ENCODE measurements around the gene CLK3. TPM values are rescaled to one million over a fixed set of nuclear protein-coding genes. Genes with fewer than 3 reads are reported as not detected.

CLK3 gene
- total and polyA plus RNA-seq, 2 of the 13 experiments (the other 11 are each of a cell fraction or from before 2014, with no cell fraction given) = 41.5 to 82.0 TPM

DNA sequence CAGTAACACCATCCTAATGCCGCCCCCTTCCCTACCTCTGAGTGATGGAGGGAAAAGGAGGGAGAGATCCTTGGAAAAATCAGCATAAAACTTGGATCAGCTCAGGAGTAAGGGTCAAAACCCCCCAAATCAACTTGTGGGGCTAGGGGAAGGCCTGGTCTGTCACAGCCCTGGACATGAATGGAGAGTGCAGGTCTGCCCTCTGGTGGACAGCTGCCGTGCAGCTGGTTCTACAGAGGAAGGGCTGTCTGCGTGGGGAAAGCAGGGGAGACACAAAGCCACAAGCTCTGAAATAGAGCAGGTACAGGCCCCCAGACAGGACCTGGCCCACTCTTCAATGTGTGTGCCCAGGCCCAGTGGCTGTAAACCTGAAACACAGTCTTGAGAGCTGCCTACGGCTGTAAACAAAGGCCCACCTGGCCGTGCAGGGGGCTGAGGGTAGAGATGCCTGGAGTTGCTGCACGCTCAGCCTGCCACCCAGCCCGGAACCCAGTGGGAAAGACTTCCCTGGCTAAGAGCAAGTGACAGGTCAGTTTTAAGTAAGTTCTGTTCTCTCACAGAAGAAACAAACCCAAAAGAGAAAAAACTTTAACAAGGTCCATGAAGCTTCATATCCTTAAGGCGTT lies 16.4 kb downstream of the CLK3 start (continued):
- TF ChIP-seq ZNF207 (IDR thresholded peaks at IDR 0.05; ENCODE audit: borderline replicate concordance) = no peak
- 0 out of 2 replicates have a peak, but pooled peaks have one; percentile 20 for TF ChIP-seq KDM2A (CRISPR knock-in tag; IDR thresholded peaks at IDR 0.05; ENCODE audit: borderline replicate concordance, low read depth)
- TF ChIP-seq SMARCC2 (IDR thresholded peaks at IDR 0.05) = no peak
- no peak; the same call in 1 of the 2 replicates for TF ChIP-seq ZFY (CRISPR knock-in tag; IDR thresholded peaks at IDR 0.05)
- TF ChIP-seq NR1H2 (CRISPR knock-in tag; IDR thresholded peaks at IDR 0.05; ENCODE audit: borderline replicate concordance, low read depth) = no peak
- no peak for TF ChIP-seq ZNF292 (CRISPR knock-in tag; IDR thresholded peaks at IDR 0.05; ENCODE audit: borderline replicate concordance, low read depth)
- no peak for TF ChIP-seq BATF2 (CRISPR knock-in tag; IDR thresholded peaks at IDR 0.05)
- no peak for TF ChIP-seq MEIS1 (CRISPR knock-in tag; IDR thresholded peaks at IDR 0.05; ENCODE audit: borderline replicate concordance)
- TF ChIP-seq TCF7 (IDR thresholded peaks at IDR 0.05; ENCODE audit: low read depth) = no peak
- TF ChIP-seq CBFB (CRISPR knock-in tag; IDR thresholded peaks at IDR 0.05) = no peak
- TF ChIP-seq, protein P1, sequence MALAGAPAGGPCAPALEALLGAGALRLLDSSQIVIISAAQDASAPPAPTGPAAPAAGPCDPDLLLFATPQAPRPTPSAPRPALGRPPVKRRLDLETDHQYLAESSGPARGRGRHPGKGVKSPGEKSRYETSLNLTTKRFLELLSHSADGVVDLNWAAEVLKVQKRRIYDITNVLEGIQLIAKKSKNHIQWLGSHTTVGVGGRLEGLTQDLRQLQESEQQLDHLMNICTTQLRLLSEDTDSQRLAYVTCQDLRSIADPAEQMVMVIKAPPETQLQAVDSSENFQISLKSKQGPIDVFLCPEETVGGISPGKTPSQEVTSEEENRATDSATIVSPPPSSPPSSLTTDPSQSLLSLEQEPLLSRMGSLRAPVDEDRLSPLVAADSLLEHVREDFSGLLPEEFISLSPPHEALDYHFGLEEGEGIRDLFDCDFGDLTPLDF (CRISPR knock-in tag; IDR thresholded peaks at IDR 0.05) = no peak
- no peak for TF ChIP-seq HMG20B (CRISPR knock-in tag; conservative IDR thresholded peaks at IDR 0.05)
- no peak for TF ChIP-seq ZNF234 (CRISPR knock-in tag; conservative IDR thresholded peaks at IDR 0.05)
- TF ChIP-seq ZFP62 (CRISPR knock-in tag; IDR thresholded peaks at IDR 0.05) = no peak
- no peak for TF ChIP-seq NCOA1 (CRISPR knock-in tag; IDR thresholded peaks at IDR 0.05)
- no peak for TF ChIP-seq ZNF577 (CRISPR knock-in tag; IDR thresholded peaks at IDR 0.05; ENCODE audit: borderline replicate concordance, low read depth)
- TF ChIP-seq ZC3H13 (CRISPR knock-in tag; IDR thresholded peaks at IDR 0.05) = 0 out of 2 replicates have a peak, but pooled peaks have one; percentile 14
- no peak for TF ChIP-seq HHEX (CRISPR knock-in tag; IDR thresholded peaks at IDR 0.05)
- TF ChIP-seq ZNF484 (CRISPR knock-in tag; IDR thresholded peaks at IDR 0.05; ENCODE audit: borderline replicate concordance, low read depth) = no peak
- no peak for TF ChIP-seq ZNF382 (CRISPR knock-in tag; IDR thresholded peaks at IDR 0.05; ENCODE audit: borderline replicate concordance)
- TF ChIP-seq HNF1A (IDR thresholded peaks at IDR 0.05; ENCODE audit: low read depth) = no peak
- no peak for TF ChIP-seq HNF1A (CRISPR knock-in tag; IDR thresholded peaks at IDR 0.05; ENCODE audit: borderline replicate concordance)
- TF ChIP-seq STAG1 (CRISPR knock-in tag; IDR thresholded peaks at IDR 0.05) = peak; percentile 61
- TF ChIP-seq, protein P2, sequence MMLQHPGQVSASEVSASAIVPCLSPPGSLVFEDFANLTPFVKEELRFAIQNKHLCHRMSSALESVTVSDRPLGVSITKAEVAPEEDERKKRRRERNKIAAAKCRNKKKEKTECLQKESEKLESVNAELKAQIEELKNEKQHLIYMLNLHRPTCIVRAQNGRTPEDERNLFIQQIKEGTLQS (CRISPR knock-in tag; IDR thresholded peaks at IDR 0.05) = no peak
- TF ChIP-seq ZNF343 (CRISPR knock-in tag; IDR thresholded peaks at IDR 0.05) = no peak
